NK-92 (cell line): Measurements from ENCODE around the gene ENOX1.
"Not testable (repeated sequence)": the region's sequence is repeated elsewhere in the genome, so short reads cannot be mapped to it uniquely, and the experiment has no call there.

Experiments
- DNase-seq: peaks from one replicate; lab custom pipeline; 2025; ENCODE audit not compliant: unreplicated experiment; lab: John Stamatoyannopoulos, UW

ENOX1 gene

DNA sequence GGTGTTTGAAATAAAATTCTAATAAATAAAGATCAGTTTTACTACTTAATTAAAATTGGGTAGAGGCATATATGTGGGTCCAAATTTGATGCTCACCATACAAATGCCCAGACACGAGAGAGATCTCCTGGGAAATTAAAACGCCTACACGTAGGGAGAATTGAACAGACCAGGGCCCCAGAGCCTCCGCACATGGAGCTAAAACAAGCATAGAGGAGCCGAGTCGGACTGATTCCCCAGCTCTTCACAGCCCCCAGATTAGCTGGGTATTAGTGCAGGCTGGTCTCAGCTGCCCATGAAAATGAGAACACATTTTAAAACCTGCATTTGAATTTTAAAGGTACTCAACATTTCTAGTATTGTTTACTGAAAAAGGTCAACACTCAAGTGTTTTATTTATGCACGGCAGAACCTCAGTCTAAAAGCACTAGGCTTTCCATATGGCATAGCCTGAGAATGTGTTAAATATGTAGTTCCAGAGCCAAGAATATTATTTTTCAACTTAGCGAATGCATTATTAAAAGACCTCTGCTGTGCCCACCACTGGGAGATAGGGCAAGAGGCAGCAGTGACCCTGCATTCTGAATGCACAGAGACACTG lies 344.8 kb downstream of the ENOX1 start:
- no peak for DNase-seq

- DNase-seq, result no peak
Measured at GRCh38 chr13:43441464-43441863, 345.3 kb downstream of the ENOX1 start.

DNA sequence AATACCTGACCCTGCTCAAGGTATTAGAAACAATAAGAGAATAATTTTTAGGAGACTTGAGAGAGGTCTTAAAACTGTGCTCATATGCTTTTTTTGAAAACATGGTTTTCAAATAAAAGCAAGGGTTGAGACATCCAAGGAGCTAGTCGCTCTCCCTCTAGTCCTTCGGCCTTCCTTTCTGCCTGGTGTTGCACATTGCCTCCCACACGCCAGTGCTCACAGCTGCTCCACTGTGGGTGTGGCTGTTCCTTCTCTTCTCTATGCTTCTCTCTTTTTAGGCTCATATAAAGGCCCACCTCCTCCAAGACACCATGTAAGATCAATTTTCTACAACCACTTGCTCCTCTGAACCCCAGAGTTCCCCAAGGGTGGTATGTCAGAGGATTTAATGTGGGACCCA lies 352.6 kb downstream of the ENOX1 start:
- DNase-seq, result no peak

- DNase-seq, result no peak
Measured at GRCh38 chr13:43433691-43434141, 353.1 kb downstream of the ENOX1 start.

DNA sequence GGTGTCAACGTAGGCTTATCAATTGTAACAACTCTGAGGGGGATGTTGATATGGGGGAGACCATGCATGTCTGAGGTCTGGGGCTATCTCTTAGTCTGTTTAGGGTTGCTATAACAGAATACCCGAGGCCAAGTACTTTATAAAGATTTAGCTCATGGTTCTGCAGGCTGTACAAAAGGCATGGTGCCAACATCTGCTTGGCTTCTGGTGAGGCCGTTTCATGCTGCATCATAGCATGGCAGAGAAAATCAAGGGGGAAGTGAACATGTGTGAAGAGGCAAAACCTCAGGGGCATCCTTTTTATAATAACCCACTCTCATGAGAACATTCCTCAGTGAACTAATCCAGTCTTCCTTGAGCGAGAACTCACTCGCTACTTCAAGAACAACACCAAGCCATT lies 353.8 kb downstream of the ENOX1 start:
- DNase-seq, result no peak

DNA sequence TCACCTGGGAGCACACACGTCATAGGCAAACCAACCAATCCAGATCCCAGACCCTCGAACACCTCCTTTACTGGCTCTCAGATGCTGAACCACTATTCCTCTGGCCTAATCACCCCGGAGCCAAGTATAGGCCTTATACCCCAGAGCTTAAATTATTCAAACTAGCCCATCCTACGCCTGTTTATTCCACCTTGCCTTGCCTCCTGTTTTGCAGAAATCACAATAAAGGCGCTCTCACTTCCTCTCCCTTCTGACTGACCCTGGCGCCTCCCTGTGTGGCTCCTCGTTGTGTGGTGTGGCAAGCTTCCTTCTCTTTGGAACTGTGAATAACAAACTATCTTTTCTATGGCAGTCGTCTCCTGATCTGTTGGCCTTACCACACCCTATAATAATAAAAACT lies 354.9 kb downstream of the ENOX1 start:
- DNase-seq, result no peak

GRCh38 chr13:43431290-43431716 lies 355.5 kb downstream of the ENOX1 start:
- no peak for DNase-seq

GRCh38 chr13:43428545-43429296 lies 358.1 kb downstream of the ENOX1 start:
- no peak for DNase-seq

GRCh38 chr13:43426355-43426754 lies 360.4 kb downstream of the ENOX1 start:
- no peak for DNase-seq

GRCh38 chr13:43425234-43425633 lies 361.5 kb downstream of the ENOX1 start:
- DNase-seq, result no peak

DNA sequence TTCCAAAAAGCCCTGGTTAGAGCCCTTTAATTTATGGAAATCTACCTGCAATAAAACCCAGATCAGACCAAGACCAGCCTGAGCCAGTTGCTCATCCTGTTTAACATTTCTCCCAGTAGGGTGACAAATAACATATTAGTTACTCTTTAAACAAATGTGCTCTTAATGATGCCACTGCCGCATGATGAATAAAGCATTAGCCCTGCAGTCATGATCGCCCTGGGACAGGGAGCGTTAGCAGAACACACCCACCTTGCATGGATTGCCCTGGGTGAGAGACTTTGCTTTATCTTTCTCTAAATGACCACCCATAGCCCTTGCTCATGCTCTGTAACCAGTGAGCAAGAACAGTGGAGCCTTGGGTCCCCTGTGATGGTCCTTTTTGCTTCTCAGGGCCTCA lies 362.4 kb downstream of the ENOX1 start:
- DNase-seq, result no peak

- DNase-seq, result no peak
Measured at GRCh38 chr13:43422116-43422515, 364.7 kb downstream of the ENOX1 start.

DNA sequence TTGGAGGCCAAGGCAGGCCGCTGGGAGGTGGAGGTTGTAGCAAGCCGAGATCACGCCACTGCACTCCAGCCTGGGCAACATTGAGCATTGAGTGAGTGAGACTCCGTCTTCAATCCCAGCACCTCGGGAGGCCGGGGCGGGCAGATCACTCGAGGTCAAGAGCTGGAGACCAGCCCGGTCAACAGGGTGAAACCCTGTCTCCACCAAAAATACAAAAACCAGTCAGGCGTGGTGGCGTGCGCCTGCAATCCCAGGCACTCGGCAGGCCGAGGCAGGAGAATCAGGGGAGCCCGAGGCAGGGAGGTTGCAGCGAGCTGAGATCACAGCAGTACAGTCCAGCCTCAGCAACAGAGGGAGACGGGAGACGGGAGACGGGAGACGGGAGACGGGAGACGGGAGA lies 369.9 kb downstream of the ENOX1 start:
- not testable (repeated sequence) for DNase-seq

- not testable (repeated sequence) for DNase-seq
Measured at GRCh38 chr13:43416408-43416807, 370.4 kb downstream of the ENOX1 start.

DNA sequence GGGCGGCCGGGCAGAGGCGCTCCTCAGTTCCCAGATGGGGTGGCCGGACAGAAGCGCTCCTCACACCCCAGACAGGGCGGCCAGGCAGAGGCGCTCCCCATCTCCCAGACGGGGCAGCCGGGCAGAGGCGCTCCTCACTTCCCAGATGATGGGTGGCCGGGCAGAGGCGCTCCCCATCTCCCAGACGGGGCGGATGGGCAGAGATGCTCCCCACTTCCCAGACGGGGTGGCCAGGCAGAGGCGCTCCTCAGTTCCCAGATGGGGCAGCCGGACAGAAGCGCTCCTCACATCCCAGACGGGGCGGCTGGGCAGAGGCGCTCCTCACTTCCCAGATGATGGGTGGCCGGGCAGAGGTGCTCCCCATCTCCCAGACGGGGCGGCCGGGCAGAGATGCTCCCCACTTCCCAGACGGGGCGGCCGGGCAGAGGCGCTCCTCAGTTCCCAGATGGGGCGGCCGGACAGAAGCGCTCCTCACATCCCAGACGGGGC lies 370.8 kb downstream of the ENOX1 start:
- not testable (repeated sequence) for DNase-seq

DNA sequence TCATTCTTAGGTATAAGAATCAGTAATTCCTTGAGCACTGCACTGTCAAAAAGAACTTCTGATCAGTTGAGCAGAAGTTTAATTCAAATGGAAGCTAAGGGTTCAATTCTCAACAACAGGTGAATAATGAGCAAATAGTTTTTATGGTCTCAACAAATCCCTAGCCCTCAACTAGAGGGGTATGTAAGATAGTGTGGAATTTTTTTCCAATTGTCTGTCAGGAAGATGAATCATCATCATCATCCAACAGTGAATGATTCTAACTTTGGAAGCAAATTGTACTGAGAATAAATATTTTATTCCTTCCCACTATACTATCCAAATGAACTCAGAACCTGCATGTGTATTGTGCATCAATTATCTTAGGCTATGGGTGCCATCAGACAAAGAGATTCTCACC lies 372.7 kb downstream of the ENOX1 start:
- DNase-seq, result no peak

GRCh38 chr13:43411741-43412140 lies 375.0 kb downstream of the ENOX1 start:
- no peak for DNase-seq

DNA sequence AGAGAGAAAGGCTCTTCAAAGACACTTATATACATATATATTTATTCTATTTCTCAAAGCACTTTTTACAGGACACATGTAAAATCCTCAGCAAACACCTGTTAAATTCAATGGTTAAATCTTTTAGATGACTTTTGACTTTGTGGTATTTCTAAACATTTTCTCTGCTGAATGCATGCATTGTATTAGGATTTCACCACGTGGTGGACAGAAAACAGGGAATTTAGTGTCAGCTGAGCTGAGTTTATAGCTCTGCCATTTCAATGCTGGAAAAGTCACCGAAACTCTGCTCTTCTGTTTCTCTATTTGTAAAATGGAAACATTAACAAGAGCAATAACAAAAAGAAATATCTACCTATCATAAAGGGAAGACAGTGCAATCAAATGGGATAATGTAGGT lies 375.6 kb downstream of the ENOX1 start:
- DNase-seq, result no peak

GRCh38 chr13:43408274-43408673 lies 378.5 kb downstream of the ENOX1 start:
- no peak for DNase-seq

- no peak for DNase-seq
Measured at GRCh38 chr13:43407023-43407581, 379.7 kb downstream of the ENOX1 start.

- DNase-seq, result no peak
Measured at GRCh38 chr13:43405457-43405856, 381.3 kb downstream of the ENOX1 start.

- no peak for DNase-seq
Measured at GRCh38 chr13:43402380-43402779, 384.4 kb downstream of the ENOX1 start.
